VCaP (cell line): Measurements from ENCODE around the gene MTPN.

Experiments used
- H3K27ac ChIP-seq: fragments of 450-650 bp; 2 replicates; pipeline ENCODE4 v1.5.1; 2017
- TF ChIP-seq, protein P1 (sequence below): fragments of 450-650 bp; conservative IDR thresholded peaks from 2 replicates; pipeline ENCODE4 v1.5.1; 2017; ENCODE audit warnings: mild to moderate bottlenecking, moderate library complexity

MTPN gene

DNA sequence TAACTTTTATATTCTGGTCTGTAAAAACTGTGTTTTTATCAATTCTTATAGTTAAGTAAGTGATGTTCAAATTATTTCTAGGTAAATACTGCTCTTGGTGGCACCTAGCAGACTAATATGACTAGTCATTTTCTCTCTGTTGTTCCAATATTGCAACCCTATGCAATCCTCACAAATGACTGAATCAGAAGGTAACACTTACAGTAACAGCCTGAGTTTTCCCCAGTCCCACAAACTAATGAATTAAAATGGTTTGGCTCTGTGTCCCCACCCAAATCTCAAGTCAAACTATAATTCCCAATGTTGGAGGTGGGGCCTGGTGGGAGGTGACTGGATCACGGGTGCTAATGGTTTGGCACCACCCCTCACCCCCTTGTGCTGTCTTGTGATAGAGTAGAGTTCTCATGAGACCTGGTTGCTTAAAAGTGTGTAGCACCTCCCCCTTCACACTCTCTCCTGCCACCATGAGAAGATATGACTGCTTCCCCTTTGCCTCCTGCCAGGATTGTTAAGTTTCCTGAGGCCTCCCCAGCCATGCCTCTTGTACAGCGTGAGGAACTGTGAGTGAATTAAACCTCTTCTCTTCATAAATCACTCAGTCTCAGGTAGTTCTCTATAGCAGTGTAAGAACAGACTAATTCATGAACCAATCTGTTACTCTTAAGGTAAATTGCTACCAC is 43.5 kb downstream of the MTPN start:
- TF ChIP-seq, protein P1, sequence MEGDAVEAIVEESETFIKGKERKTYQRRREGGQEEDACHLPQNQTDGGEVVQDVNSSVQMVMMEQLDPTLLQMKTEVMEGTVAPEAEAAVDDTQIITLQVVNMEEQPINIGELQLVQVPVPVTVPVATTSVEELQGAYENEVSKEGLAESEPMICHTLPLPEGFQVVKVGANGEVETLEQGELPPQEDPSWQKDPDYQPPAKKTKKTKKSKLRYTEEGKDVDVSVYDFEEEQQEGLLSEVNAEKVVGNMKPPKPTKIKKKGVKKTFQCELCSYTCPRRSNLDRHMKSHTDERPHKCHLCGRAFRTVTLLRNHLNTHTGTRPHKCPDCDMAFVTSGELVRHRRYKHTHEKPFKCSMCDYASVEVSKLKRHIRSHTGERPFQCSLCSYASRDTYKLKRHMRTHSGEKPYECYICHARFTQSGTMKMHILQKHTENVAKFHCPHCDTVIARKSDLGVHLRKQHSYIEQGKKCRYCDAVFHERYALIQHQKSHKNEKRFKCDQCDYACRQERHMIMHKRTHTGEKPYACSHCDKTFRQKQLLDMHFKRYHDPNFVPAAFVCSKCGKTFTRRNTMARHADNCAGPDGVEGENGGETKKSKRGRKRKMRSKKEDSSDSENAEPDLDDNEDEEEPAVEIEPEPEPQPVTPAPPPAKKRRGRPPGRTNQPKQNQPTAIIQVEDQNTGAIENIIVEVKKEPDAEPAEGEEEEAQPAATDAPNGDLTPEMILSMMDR: no peak
- H3K27ac ChIP-seq: no peak overlapping the region

DNA sequence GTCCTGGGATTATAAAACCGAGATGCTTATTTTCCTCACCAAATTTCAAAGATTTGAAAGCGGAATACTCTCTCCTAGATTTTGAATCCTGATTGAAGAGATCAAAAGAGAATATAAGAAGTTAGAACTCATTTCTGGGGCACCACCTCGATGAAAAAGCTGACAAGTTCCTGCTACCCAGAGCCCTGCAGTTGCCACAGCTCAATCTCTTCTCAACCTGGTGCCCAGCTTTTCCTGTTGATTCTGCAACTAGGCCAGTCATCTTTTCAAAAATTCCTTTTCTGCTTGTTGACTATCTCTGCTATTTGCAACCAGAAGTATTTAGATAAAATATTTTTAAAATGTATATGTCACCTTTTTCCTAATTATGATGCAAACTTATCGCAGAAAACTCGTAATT is 45.0 kb downstream of the MTPN start:
- TF ChIP-seq, protein P1: no peak
- H3K27ac ChIP-seq: no peak overlapping the region

DNA sequence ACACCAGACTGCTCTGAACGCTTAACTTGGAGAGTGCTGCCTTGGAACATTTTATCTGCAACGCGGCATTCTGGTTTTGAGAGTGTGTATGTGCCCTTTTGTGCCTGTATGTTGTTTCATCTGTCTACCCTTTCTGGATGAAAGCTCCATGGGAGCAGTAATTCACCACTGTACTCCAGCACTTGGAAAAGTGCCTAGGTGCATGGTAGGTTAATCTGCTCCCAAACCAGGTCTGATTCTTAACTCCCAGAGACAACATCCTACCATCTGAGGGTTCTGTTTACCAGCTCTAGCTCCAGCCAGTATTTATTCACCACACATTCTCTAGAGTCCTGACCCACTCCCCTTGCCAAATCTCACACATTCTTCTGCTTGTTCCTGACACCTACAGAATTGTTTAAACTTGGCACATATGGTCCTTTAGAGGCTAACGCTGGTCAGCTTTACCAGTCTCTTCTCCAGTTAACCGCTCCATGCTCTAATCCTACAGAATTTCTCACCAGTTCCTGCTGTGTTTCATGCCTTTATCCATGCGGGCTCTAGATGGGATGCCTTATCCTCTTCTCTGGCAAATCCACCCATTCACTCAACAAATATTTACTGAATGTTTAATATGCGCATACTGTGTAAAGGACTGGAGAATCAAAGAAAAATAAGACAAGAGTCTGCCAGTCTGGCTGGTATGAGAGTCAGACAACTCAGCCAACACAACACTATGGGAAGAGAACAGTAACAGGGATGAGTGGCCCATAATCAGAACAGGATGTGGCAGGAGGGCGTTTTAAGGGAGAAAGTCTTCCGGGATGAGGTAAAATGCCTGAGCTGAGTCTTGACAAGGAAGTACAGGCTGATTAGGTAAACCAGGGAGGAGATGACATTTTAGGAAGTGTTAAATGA is 46.3 kb downstream of the MTPN start:
- TF ChIP-seq, protein P1: no peak
- peak overlapping the region; percentile 43 for H3K27ac ChIP-seq

DNA sequence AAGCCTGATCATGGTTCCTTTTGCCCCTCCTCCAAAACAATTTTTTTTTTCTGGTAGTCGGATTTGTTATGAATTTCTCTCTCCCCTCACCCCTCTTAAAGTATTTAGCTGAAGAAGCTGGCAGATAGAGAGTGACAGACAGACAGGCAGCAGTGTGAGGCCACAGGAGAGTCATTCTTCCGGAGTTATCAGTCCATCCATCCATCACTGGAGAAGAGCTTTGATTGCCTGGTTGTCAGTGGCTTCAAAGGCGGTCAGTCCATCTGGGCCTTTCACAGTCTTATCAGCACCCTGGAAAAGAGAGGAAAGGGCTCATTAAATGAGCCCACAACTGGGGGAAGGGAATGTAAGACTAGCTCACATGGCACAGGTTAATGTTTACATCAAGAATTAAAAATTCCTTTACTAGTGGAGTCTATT is 47.4 kb downstream of the MTPN start:
- TF ChIP-seq, protein P1: no peak

DNA sequence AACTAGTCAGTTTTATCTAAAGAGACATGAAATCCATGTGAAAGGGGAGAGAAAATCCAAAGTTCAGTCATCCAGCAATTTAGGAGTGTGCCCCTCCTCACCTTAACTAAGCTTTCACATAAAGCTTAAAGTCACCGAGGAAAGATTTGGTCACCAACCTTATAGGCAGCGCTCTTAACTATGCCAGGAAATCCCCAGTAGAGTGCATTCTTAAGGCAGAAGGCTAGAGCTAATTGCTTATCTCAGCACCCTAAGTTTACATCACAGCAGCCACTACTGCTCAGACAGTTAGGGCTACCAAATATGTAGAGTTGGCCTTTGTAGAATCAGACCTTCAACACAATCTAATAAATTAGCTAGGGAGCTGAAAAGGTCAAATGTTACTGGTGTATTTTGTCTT is 47.9 kb downstream of the MTPN start:
- H3K27ac ChIP-seq: no peak overlapping the region
- TF ChIP-seq, protein P1: no peak

More for the DNA sequence above, 47.4 kb downstream of the MTPN start:
- no peak overlapping the region for H3K27ac ChIP-seq

DNA sequence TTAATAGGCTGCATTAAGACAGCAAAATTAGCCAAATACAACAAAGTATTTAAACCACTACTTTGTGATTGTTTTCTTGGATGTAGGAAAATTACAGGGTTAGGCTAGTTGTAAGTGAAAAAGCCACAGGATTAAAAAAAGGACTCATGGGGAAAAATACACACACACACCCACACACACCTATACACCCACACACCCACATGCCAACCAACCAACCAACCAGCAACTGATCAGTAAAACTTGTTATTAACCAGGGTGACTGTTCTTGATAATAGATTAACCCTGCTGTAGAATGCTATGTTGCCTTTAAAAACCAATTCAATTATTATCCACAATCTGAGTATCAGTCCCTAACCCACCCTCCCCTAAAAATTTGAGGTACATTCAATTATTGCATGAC is 49.0 kb downstream of the MTPN start:
- TF ChIP-seq, protein P1: no peak
- no peak overlapping the region for H3K27ac ChIP-seq

DNA sequence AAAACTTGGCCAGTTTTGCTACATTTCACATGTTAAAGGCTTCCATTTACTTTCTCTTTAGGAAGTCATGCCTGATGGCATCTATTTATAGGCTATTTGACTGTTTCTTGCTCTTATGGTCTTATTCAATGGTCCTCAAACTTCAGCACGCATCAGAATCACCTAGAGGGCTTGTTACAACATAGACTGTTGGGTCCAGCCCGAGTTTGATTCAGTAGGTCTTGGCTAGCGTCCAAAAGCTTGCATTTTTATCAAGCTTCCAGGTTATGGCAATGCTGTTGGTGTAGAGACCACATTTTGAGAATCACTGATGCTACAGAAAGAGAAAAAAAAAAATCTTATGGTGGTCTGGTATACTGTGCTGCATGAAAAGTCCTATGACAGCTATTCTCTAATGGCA is 51.9 kb downstream of the MTPN start:
- H3K27ac ChIP-seq: no peak overlapping the region
- TF ChIP-seq, protein P1: no peak
